Stimulated activated CD8-positive, alpha-beta memory T cell treated with anti-CD3 and anti-CD28 coated beads, Interleukin-15, amount 100 ng/mL, for 24 hours (primary cell): ENCODE results near the gene ZBTB47.

Source experiments
- DNase-seq: peaks from one replicate; pipeline ENCODE4 v3.0.0-alpha.2; 2020; ENCODE audit warnings: low read depth

The ZBTB47 gene

DNA sequence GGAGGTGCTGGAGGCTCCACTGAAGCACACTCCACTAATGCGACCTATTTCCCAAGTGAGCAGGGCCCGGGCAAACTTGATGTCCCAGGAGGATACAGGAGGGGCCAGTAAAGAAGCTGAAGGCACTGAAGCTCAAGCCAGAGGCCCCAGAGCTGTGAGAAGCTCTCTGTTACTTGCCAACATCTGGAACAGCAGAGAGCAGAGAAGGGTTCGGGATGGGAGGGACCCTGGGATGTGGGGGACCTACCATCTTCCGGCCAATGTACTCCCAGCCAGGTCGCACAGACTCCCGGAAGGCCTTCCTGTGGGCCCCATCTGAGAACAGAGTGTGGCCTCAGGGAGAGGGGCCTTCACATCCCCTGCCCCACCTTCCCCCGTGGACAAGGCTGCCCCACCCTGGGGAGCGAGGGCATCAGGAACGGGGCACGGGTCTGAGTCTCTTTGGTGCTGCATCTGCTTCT, 46.0 kb downstream of the ZBTB47 start:
- no peak for DNase-seq

DNA sequence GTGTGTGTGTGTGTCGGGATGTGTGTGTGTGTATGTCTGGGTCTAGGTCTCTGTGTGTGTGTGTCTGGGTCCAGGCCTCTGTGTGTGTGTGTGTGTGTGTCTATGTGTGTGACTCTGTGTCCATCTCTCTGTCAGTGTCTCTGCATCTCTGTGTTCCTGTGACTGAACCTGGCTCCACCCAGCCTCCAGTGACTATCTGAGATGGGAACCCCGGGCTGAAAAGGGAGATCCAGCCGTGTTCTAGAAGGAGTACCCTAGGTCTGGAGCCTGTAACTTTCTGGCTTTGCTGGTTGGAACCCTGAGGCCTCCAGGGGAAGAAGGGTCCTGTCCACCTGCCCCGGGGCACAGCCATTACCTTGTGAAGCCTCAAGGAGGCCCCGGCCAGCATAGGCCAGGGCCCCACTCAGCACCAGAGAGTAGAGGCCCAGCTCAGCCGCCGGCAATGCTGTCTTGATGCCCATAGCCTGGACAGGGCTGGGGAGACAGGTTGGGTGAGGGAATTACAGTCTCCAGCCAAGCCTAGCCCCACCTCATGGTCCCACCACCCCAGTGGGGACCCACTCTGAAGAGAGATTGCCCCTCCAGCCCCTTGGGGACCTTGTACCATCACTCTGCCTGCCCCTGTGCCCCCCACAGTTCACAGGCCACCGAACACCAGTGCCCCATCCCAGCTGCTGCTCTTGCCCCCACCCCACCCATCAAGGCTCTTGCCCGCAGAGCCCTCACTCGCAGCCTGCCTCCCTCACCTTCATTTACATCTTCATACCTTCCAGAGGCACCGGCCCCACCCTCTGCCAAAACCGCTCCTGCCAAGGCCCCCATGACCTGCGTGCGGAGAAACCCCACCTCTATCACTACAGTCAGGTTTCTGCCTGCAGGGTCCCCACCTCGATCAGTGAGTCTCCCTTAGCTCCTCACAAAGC, 47.1 kb downstream of the ZBTB47 start:
- DNase-seq: no peak

- DNase-seq: peak; percentile 8
Measured at GRCh38 chr3:42701371-42702065, 48.0 kb downstream of the ZBTB47 start.

DNA sequence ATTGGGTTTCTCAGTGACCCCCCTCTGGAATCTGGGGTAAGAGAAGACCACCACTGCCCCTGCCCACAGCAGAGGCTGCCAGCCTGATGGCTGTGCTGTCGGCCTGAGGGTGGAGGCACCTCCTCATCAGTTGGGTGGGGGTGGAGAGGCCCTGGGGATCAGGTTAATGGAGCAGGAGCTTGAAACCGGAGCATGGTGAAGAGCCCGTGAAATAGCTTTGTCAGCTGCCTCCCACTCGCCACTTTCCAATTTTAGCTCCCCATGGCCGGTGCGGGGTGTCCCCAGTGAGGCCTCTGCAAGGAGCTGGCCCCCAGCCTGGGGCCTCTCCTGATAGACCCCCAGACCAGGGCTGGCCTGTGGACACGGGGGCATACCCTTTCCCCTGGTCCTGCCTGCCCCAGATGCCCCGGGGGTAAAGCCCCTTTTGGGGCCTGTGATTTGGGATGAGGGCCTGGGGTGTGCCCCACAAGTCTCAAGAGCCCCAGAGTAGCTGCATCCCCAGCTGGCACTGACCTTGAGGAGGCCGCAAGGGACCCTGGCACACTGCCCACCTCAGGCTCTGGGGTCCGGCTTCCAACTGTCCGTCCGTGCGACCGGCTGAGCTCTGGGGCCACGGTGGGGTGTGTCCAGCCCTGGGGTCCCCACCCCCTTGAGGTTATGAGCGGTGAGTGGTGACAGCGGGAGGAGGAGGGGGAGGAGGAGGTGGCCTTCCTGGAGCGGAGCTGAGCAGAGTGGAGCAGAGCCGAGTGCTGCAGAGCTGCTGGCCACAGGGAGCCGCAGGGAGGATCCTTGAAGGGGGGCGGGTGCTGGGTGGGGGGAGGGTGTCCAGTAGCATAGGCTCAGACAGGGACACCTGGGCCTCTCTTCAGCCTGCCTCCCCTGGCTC, 48.8 kb downstream of the ZBTB47 start, which contains the start of gene HHATL:
HHATL (minus strand) TSS at position 733 of the 886 bp plus-strand sequence. CDS start 1,972 bp downstream, outside the sequence.
- no peak for DNase-seq

GRCh38 chr3:42702982-42703694, 49.6 kb downstream of the ZBTB47 start:
- no peak for DNase-seq

- no peak for DNase-seq
Measured at GRCh38 chr3:42703695-42704025, 50.2 kb downstream of the ZBTB47 start.

DNA sequence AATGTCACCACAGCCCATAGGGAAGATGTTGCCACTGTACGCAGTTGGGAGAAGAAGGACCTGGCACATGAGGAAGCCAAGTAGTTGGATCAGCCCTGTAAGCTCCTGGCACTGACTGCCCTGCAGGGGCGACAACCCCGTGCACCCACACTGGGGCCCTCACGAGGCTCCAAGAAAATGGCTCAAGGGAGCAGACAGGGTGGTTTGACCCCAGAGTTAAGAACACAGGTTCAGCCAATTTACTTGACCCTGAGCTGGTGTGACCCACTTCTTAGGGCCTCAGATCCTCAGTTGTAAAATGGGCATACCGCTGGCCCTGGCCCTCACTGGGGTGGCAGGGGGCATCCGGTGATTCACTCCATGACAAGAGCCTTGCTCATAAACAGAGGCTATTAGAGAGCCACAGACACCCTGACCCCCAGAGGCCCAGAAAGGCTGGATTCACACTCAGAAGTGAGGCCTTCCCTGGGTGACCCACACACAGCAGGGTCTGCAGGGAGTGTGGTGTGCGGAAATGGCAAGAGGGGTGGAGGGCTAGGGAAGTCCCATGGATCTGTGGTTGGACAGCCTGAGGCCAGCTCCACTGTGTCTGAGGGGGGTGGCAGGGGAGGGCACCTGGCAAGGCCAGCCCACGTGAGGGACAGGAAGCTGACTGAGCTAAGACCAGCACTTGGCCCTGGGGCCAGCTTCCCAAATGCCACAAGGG, 50.8 kb downstream of the ZBTB47 start:
- DNase-seq: no peak

DNA sequence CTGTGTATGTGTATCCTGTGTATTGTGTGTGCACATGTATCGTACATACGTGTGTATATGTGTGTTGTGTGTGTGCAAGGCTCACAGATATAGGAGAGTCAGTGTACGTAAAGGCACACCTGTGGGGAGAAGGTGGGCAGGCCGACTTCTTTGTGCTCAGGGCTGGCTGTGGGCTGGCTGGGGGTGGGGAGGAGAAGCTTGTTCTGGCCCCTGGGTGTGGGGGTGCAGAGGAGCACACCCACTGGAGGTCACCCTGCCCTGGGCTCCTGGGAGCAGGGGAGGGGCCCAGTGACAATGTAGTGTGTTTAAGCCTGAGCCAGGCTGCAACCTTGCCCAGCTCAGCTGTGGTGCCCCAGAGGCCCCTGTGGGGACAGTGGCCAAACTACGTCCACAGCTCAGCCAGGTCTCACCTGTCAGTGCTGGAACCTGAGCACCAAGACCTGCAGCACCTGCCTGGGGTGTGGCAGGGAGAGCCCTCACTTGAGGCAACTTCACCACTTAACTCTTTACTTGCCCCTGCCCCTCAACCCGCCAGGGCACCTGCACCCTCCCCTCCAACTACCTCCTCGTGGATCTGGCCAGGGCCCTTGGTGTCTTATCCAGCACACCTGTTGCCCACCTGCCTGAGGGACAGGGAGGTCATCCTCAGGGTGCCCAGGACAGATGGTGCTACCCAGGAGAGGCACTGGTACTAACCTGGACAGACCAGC, 51.7 kb downstream of the ZBTB47 start:
- no peak for DNase-seq

GRCh38 chr3:42705962-42706585, 52.6 kb downstream of the ZBTB47 start:
- no peak for DNase-seq

- DNase-seq: no peak
Measured at GRCh38 chr3:42706721-42707619, 53.5 kb downstream of the ZBTB47 start.

DNA sequence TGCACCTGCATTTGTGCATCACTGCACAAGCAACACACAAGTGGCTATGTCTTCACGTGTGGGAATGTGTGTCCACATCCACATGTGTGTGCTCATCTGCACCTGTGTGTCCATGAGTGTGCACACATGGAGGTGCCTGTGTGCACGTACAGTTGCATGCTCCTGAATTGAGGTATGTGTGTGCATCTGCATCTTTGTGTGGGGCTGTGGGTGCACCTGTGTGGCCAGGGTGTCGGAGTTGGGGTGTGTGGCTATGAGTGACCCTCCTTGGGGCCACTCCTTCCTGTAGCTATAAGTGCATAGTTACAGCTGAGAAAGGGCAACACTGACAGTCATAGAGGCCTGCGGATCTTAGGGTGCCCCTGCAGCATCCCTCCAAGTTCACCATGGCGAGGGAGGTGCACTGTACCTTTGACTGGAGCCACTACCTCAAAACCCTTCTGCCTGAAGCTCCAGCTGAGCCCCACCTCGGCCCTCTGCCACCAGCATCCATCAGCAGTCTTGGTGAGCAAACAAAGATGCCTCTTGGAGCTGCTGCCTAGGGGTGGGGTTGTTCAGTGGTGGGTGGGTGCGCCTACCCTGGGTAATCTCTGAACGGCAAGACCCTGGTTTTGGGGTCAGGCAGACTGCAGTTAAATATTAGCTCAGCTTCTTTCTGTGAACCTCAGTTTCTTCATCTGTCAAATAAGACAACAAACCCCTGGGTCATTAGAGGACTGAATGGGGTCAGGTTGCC, 54.3 kb downstream of the ZBTB47 start:
- DNase-seq: no peak

- no peak for DNase-seq
Measured at GRCh38 chr3:42708611-42709151, 55.2 kb downstream of the ZBTB47 start.

- no peak for DNase-seq
Measured at GRCh38 chr3:42709621-42710020, 56.1 kb downstream of the ZBTB47 start.

- DNase-seq: no peak
Measured at GRCh38 chr3:42710323-42711021, 57.0 kb downstream of the ZBTB47 start.

- DNase-seq: no peak
Measured at GRCh38 chr3:42711491-42712343, 58.2 kb downstream of the ZBTB47 start.

- DNase-seq: no peak
Measured at GRCh38 chr3:42712344-42712648, 58.8 kb downstream of the ZBTB47 start.
